CD8-positive, alpha-beta memory T cell (primary cell): Measurements from ENCODE around the gene ZNF853. TPM values are rescaled to one million over a fixed set of nuclear protein-coding genes. Genes with fewer than 3 reads are reported as not detected.

ENCODE experiments used
- CTCF ChIA-PET: fragments of 350-600 bp; sonication (Branson Sonifier 250); formaldehyde crosslinking; loops from one replicate; lab custom pipeline; 2021; ENCODE audit warnings: antibody characterized with exemption; lab: Charles Lee
- POLR2A ChIA-PET: fragments of 350-600 bp; sonication (Branson Sonifier 250); formaldehyde crosslinking; loops from one replicate; lab custom pipeline; 2021; ENCODE audit warnings: antibody characterized with exemption; lab: Charles Lee
- DNase-seq, 5 donors: peaks; one replicate each; pipeline versions ENCODE4 v3.0.0 to v3.0.0-alpha.2; 2020 to 2022; ENCODE audit warnings: mixed read lengths in 1 of 5
- H3K27ac ChIP-seq: one replicate; pipeline ENCODE4 v1.7.0; 2013; ENCODE audit warnings: low read depth, mild to moderate bottlenecking, low read length, moderate library complexity
- H3K27me3 ChIP-seq: 2 replicates; pipeline ENCODE4 v1.7.0; 2013; ENCODE audit warnings: low read length, mild to moderate bottlenecking; ENCODE audit not compliant: insufficient read depth, poor library complexity, severe bottlenecking
- H3K36me3 ChIP-seq: 2 replicates; pipeline ENCODE4 v1.7.0; 2013; ENCODE audit warnings: mild to moderate bottlenecking, low read length, moderate library complexity; ENCODE audit not compliant: insufficient read depth
- H3K4me1 ChIP-seq: 2 replicates; pipeline ENCODE4 v1.7.0; 2013; ENCODE audit warnings: mild to moderate bottlenecking, low read length, moderate library complexity; ENCODE audit not compliant: insufficient read depth
- H3K4me3 ChIP-seq: 2 replicates; pipeline ENCODE4 v1.7.0; 2013; ENCODE audit warnings: mild to moderate bottlenecking, low read length
- H3K9me3 ChIP-seq: 2 replicates; pipeline ENCODE4 v1.7.0; 2013; ENCODE audit warnings: mild to moderate bottlenecking, low read length
- H3K27ac Mint-ChIP-seq, 8 donors: one replicate each; pipeline ENCODE4 v1.8.0; 2020 to 2021; ENCODE audit warnings: mixed read lengths in 8 of 8, mild to moderate bottlenecking in 6 of 8, inconsistent platforms in 3 of 8, moderate library complexity in 3 of 8
- H3K27me3 Mint-ChIP-seq, 2 donors: one replicate each; pipeline ENCODE4 v1.8.0; 2020 to 2021; ENCODE audit warnings: mixed read lengths in 2 of 2, mild to moderate bottlenecking in 1 of 2, moderate library complexity in 1 of 2
- H3K36me3 Mint-ChIP-seq, 3 donors: one replicate each; pipeline ENCODE4 v1.8.0; 2020 to 2021; ENCODE audit warnings: mixed read lengths in 3 of 3, inconsistent platforms in 1 of 3, mild to moderate bottlenecking in 1 of 3
- H3K4me1 Mint-ChIP-seq, 3 donors: one replicate each; pipeline ENCODE4 v1.8.0; 2020 to 2021; ENCODE audit warnings: mixed read lengths in 3 of 3, inconsistent platforms in 1 of 3, mild to moderate bottlenecking in 1 of 3
- H3K4me3 Mint-ChIP-seq, 7 donors: one replicate each; pipeline ENCODE4 v1.8.0; 2020 to 2021; ENCODE audit warnings: mixed read lengths in 7 of 7, mild to moderate bottlenecking in 6 of 7, moderate library complexity in 4 of 7, inconsistent platforms in 2 of 7
- H3K9me3 Mint-ChIP-seq, 5 donors: one replicate each; pipeline ENCODE4 v1.8.0; 2020 to 2022; ENCODE audit warnings: mixed read lengths in 5 of 5, mild to moderate bottlenecking in 3 of 5, moderate library complexity in 2 of 5, inconsistent platforms in 1 of 5
- polyA plus RNA-seq: library from polyadenylated mRNA; unstranded; fragments of 300-500 nt; fragmentation: Illumina TruSeq; gene quantifications from one replicate; pipeline ENCODE4 v1.2.3, GENCODE V29; 2021
- total RNA-seq, 2 experiments: library from RNA; stranded (reverse); gene quantifications; one replicate each; pipeline ENCODE4 v1.2.3, GENCODE V29; 2021

Gene ZNF853
- total and polyA plus RNA-seq, 3 experiments from 2014 or later: 3.5 to 11.2 (median 4.5) TPM

GRCh38 chr7:6619961-6620360 lies 4.6 kb downstream of the ZNF853 start:
- CTCF ChIA-PET: interaction anchor here (1.2 to 3.2 kb wide), 5 partner anchors 9 to 30 kb away, joined by 4 to 21 read pairs (median 4); partner anchors contain the start of genes INTS15 and ZNF316
- no peak overlapping the region for H3K27ac ChIP-seq

GRCh38 chr7:6621195-6622133 lies 6.1 kb downstream of the ZNF853 start:
- H3K36me3 ChIP-seq: no peaks in the 10 kb centered on the region
- peaks cover 4 to 25% (median 5%) of the 10 kb centered on the region in 3 donors for H3K36me3 Mint-ChIP-seq
- H3K27ac ChIP-seq: no peak overlapping the region
- ChIA-PET POLR2A (interaction anchor here (0.6 to 2.0 kb wide), 3 partner anchors 16 to 162 kb away, joined by 3 to 8 read pairs (median 3); partner anchors contain the start of genes INTS15 and ZNF316), CTCF (interaction anchor here (1.1 to 3.2 kb wide), 9 partner anchors 9 to 39 kb away, joined by 3 to 21 read pairs (median 4); partner anchors contain the start of genes INTS15 and ZNF316)
- H3K4me1 Mint-ChIP-seq: peaks cover 47 to 75% (median 49%) of the 10 kb centered on the region in 3 donors
- peaks cover 52% of the 10 kb centered on the region for H3K4me1 ChIP-seq
- peak overlapping the region; percentile 46 for H3K4me3 ChIP-seq
- H3K9me3 Mint-ChIP-seq: no peaks in the 10 kb centered on the region
- peak overlapping the region; percentile 54 to 93 (median 82) for H3K27ac Mint-ChIP-seq
- H3K27me3 Mint-ChIP-seq: peaks cover 0 to 3% of the 10 kb centered on the region in 2 donors
- H3K27me3 ChIP-seq: no peaks in the 10 kb centered on the region
- H3K9me3 ChIP-seq: no peaks in the 10 kb centered on the region
- no peak for DNase-seq
- peak overlapping the region; percentile 73 to 86 (median 79) for H3K4me3 Mint-ChIP-seq

More at GRCh38 chr7:6619961-6620360, 4.6 kb downstream of the ZNF853 start:
- H3K27me3 ChIP-seq: no peaks in the 10 kb centered on the region
- peaks cover 4 to 25% (median 5%) of the 10 kb centered on the region in 3 donors for H3K36me3 Mint-ChIP-seq
- peak overlapping the region; percentile 63 to 94 (median 88) for H3K27ac Mint-ChIP-seq
- peaks cover 46% of the 10 kb centered on the region for H3K4me1 ChIP-seq
- H3K4me3 ChIP-seq: no peak overlapping the region
- H3K4me1 Mint-ChIP-seq: peaks cover 43 to 73% (median 48%) of the 10 kb centered on the region in 3 donors
- peaks cover 0 to 3% of the 10 kb centered on the region in 2 donors for H3K27me3 Mint-ChIP-seq
- no peaks in the 10 kb centered on the region for H3K36me3 ChIP-seq
- POLR2A ChIA-PET: interaction anchor here (0.6 to 2.0 kb wide), 2 partner anchors 30 to 85 kb away, joined by 3 to 8 read pairs; partner anchors contain the start of gene INTS15
- DNase-seq: no peak
- H3K4me3 Mint-ChIP-seq: peak overlapping the region; percentile 50 to 86 (median 76)
- no peaks in the 10 kb centered on the region for H3K9me3 Mint-ChIP-seq
- no peaks in the 10 kb centered on the region for H3K9me3 ChIP-seq

DNA sequence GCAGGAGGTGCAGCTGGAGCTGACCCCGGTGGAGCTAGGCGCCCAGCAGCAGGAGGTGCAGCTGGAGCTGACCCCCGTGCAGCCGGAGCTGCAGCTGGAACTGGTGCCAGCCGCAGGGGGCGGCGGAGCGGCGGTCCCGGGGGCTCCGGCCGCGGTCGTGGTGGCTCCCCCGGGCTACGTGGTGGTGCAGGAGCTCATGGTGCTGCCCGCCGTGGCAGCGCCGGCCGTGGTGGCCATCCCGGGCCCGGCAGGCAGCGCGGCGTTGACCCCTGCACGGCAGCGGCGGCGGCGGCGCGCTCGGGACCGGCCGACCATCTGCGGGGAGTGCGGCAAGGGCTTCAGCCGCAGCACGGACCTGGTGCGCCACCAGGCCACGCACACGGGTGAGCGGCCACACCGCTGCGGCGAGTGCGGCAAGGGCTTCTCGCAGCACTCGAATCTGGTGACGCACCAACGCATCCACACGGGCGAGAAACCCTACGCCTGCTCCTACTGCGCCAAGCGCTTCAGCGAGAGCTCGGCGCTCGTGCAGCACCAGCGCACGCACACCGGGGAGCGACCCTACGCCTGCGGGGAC lies 6.8 kb downstream of the ZNF853 start:
- H3K27me3 Mint-ChIP-seq: peaks cover 0 to 1% of the 10 kb centered on the region in 2 donors
- peaks cover 4 to 25% (median 5%) of the 10 kb centered on the region in 3 donors for H3K36me3 Mint-ChIP-seq
- POLR2A ChIA-PET: interaction anchor here (0.6 to 1.4 kb wide), 2 partner anchors 15 to 162 kb away, joined by 3 read pairs; partner anchors contain the start of gene ZNF316
- H3K4me3 Mint-ChIP-seq: no peak overlapping the region
- Histone ChIP-seq H3K4me3 (no peak overlapping the region), H3K4me1 (peaks cover 52% of the 10 kb centered on the region), H3K36me3 (no peaks in the 10 kb centered on the region), H3K9me3 (no peaks in the 10 kb centered on the region), H3K27ac (no peak overlapping the region), H3K27me3 (no peaks in the 10 kb centered on the region)
- no peak overlapping the region for H3K27ac Mint-ChIP-seq
- peaks cover 47 to 74% (median 51%) of the 10 kb centered on the region in 3 donors for H3K4me1 Mint-ChIP-seq
- H3K9me3 Mint-ChIP-seq: no peaks in the 10 kb centered on the region
- CTCF ChIA-PET: interaction anchor here (1.1 to 3.2 kb wide), 6 partner anchors 10 to 38 kb away, joined by 3 to 21 read pairs (median 4); partner anchors contain the start of genes INTS15 and ZNF316
- no peak for DNase-seq

GRCh38 chr7:6623589-6624245 lies 8.3 kb downstream of the ZNF853 start:
- no peaks in the 10 kb centered on the region for H3K9me3 Mint-ChIP-seq
- no peaks in the 10 kb centered on the region for H3K27me3 ChIP-seq
- ChIA-PET CTCF (interaction anchor here (0.5 kb wide), 1 partner anchor 176 kb away, joined by 3 read pairs; the partner anchor contains the start of gene DAGLB), POLR2A (interaction anchor here (0.9 kb wide), 1 partner anchor 9 kb away, joined by 3 read pairs; the partner anchor contains the start of gene ZNF853)
- no peaks in the 10 kb centered on the region for H3K36me3 ChIP-seq
- no peak overlapping the region for H3K27ac ChIP-seq
- no peaks in the 10 kb centered on the region for H3K9me3 ChIP-seq
- H3K4me1 Mint-ChIP-seq: peaks cover 44 to 60% (median 47%) of the 10 kb centered on the region in 3 donors
- H3K27me3 Mint-ChIP-seq: peaks cover 0 to 1% of the 10 kb centered on the region in 2 donors
- H3K4me3 Mint-ChIP-seq: peak overlapping the region; percentile 72 to 83 (median 78)
- peak in 3 of 5 donors; percentile 24 to 60 (median 52) for DNase-seq
- peaks cover 52% of the 10 kb centered on the region for H3K4me1 ChIP-seq
- peak overlapping the region; percentile 66 to 94 (median 92) for H3K27ac Mint-ChIP-seq
- H3K36me3 Mint-ChIP-seq: peaks cover 4 to 15% (median 5%) of the 10 kb centered on the region in 3 donors
- peak overlapping the region; percentile 47 for H3K4me3 ChIP-seq

- no peak for DNase-seq
- Histone ChIP-seq H3K4me1 (peaks cover 52% of the 10 kb centered on the region), H3K9me3 (no peaks in the 10 kb centered on the region), H3K27me3 (no peaks in the 10 kb centered on the region), H3K36me3 (no peaks in the 10 kb centered on the region), H3K27ac (no peak overlapping the region), H3K4me3 (peak overlapping the region; percentile 47)
- H3K4me3 Mint-ChIP-seq: peak overlapping the region; percentile 72 to 79 (median 78)
- ChIA-PET POLR2A (interaction anchor here (0.9 kb wide), 1 partner anchor 9 kb away, joined by 3 read pairs; the partner anchor contains the start of gene ZNF853), CTCF (interaction anchor here (0.5 kb wide), 1 partner anchor 176 kb away, joined by 3 read pairs; the partner anchor contains the start of gene DAGLB)
- peaks cover 4 to 15% (median 5%) of the 10 kb centered on the region in 3 donors for H3K36me3 Mint-ChIP-seq
- no peaks in the 10 kb centered on the region for H3K9me3 Mint-ChIP-seq
- H3K4me1 Mint-ChIP-seq: peaks cover 44 to 57% (median 47%) of the 10 kb centered on the region in 3 donors
- H3K27ac Mint-ChIP-seq: peak overlapping the region; percentile 66 to 94 (median 92)
- H3K27me3 Mint-ChIP-seq: peaks cover 0 to 1% of the 10 kb centered on the region in 2 donors
Measured at GRCh38 chr7:6624246-6624611, 8.8 kb downstream of the ZNF853 start.

GRCh38 chr7:6628045-6628444 lies 12.6 kb downstream of the ZNF853 start:
- Histone ChIP-seq H3K4me1 (peaks cover 25% of the 10 kb centered on the region), H3K27ac (no peak overlapping the region), H3K9me3 (no peaks in the 10 kb centered on the region), H3K27me3 (no peaks in the 10 kb centered on the region), H3K4me3 (no peak overlapping the region), H3K36me3 (no peaks in the 10 kb centered on the region)
- ChIA-PET POLR2A (no interaction called here), CTCF (no interaction called here)
- H3K27ac Mint-ChIP-seq: peak overlapping the region in 2 of 8 donors; percentile 48 to 82
- no peaks in the 10 kb centered on the region for H3K9me3 Mint-ChIP-seq
- DNase-seq: no peak
- peaks cover 0 to 5% (median 0%) of the 10 kb centered on the region in 3 donors for H3K36me3 Mint-ChIP-seq
- peaks cover 0 to 1% of the 10 kb centered on the region in 2 donors for H3K27me3 Mint-ChIP-seq
- peaks cover 19 to 28% (median 21%) of the 10 kb centered on the region in 3 donors for H3K4me1 Mint-ChIP-seq
- H3K4me3 Mint-ChIP-seq: peak overlapping the region in 1 of 7 donors; percentile 24
